WI38 (cell line): Measurements from ENCODE around the gene CYSRT1.
"Not testable (repeated sequence)": the region's sequence is repeated elsewhere in the genome, so short reads cannot be mapped to it uniquely, and the experiment has no call there.

Experiments used
- H3K4me3 ChIP-seq: 2 replicates; pipeline ENCODE4 v1.5.1; 2011; ENCODE audit warnings: low read depth, mild to moderate bottlenecking, control low read depth, low read length
- CTCF ChIP-seq: IDR thresholded peaks from 2 replicates; pipeline ENCODE4 v1.5.1; 2012; ENCODE audit warnings: low read depth, mild to moderate bottlenecking, control low read depth, low read length

CYSRT1 gene

DNA sequence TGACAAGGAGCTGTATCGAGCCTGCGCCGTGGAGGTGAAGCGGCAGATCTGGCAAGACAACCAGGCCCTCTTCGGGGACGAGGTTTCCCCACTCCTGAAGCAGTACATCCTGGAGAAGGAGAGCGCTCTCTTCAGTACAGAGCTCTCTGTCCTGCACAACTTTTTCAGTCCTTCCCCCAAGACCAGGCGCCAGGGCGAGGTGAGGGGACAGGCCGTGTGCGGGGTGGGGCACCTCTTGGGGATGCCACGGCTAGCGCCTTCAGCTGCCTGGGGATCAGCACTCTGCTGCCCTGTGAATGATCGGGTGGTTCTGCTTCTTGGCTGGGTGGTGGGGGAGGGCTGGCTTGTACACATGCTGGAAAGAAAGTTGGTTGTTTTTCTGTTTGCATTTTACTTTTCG, 31.9 kb downstream of the CYSRT1 start:
- peak overlapping the region; percentile 93 for H3K4me3 ChIP-seq
- TF ChIP-seq CTCF: no peak

DNA sequence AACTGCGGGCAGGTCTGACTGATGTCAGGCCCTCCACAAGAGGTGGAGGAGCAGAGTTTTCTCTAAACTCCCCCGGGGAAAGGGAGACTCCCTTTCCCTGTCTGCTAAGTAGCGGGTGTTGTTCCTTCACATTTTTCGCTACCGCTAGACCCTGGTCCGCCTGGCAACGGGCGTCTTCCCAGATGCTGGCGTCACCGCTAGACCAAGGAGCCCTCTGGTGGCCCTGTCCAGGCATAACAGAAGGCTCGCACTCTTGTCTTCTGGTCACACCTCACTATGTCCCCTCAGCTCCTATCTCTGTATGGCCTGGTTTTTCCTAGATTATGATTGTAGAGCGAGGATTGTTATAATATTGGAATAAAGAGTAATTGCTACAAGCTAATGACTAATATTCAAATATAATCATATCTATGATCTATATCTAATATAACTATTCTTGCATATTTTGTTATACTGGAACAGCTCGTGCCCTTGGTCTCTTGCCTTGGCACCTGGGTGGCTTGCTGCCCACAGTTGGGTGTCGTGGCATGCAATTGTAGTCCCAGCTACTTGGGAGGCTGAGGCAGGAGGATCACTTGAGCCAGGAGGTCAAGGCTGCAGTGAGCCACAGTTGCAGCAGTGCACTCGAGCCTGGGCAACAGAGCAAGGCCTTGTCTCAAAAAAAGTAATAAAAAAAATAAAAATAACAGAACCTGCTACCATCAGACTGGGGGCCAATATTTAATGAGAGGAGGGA, 37.4 kb downstream of the CYSRT1 start:
- TF ChIP-seq CTCF: peak; percentile 24; the same call in 1 of the 2 replicates
- H3K4me3 ChIP-seq: not testable (repeated sequence)

- no peak; the same call in 1 of the 2 replicates for TF ChIP-seq CTCF
- no peak overlapping the region for H3K4me3 ChIP-seq
Observed at GRCh38 chr9:137262909-137263285, 37.9 kb downstream of the CYSRT1 start.

DNA sequence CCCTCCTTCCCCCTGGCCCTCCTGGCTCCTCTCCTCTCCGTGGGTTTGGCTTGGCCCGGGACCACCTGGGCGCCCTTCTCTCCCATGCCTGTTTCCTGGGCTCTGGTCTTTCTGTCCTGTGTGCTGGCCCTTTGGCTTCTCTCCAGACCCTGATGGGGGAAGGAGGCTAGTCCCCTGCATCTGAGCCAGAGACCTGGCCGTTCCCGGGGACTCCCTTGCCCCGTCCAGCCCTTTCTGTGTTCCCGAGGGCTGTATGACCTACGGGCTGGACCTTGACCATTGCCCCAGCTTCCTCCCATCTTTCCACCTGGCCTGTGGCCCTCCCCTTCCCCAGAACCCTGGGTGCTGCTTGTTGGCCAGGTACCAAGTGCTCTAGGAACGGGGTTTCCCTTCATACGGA, 38.5 kb downstream of the CYSRT1 start:
- H3K4me3 ChIP-seq: no peak overlapping the region
- TF ChIP-seq CTCF: no peak

DNA sequence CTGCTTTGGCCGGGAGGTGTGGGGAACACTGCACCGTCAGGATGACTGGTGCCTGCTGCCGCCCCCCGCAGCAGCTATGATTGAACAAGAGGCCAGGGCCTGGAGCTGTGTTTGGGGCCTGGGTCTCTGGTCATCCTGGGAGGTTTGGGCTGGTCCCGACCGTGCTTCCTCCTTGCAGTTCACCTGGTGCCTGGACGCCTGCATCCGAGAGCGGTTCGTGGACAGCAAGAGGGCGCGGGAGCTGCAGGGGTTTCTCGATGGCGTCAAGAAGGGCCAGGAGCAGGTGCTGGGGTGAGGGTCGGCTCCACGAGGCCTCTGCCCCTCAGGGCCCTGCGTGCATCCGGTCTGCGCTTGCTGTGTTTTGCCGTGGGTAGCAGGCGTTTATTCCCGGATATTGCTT, 39.1 kb downstream of the CYSRT1 start:
- H3K4me3 ChIP-seq: no peak overlapping the region
- TF ChIP-seq CTCF: no peak

- no peak overlapping the region for H3K4me3 ChIP-seq
- no peak for TF ChIP-seq CTCF
Observed at GRCh38 chr9:137265496-137266161, 40.7 kb downstream of the CYSRT1 start.

- TF ChIP-seq CTCF: no peak
- no peak overlapping the region for H3K4me3 ChIP-seq
Observed at GRCh38 chr9:137266162-137266527, 41.2 kb downstream of the CYSRT1 start.
